Calu3 (cell line): ENCODE data around the gene P2RY6. TPM values are rescaled to one million over a fixed set of nuclear protein-coding genes. Genes with fewer than 3 reads are reported as not detected.

Experiments
- BruUV-seq: library from RNA; stranded (reverse); fragments of 400-500 nt; replicated peaks from 2 replicates; lab custom pipeline; 2021; lab: Mats Ljungman, UMichigan
- CTCF ChIA-PET: fragments of 300-600 bp; sonication (Branson Sonifier 250); formaldehyde crosslinking; loops from one replicate; lab custom pipeline; 2022; ENCODE audit warnings: antibody characterized with exemption; lab: Charles Lee
- DNase-seq: peaks from one replicate; pipeline ENCODE4 v3.0.0; 2022
- H3K27ac Mint-ChIP-seq: one replicate; pipeline ENCODE4 v1.8.0; 2022; ENCODE audit warnings: mixed read lengths; ENCODE audit not compliant: unreplicated experiment
- H3K27me3 Mint-ChIP-seq: one replicate; pipeline ENCODE4 v1.8.0; 2022; ENCODE audit warnings: mixed read lengths; ENCODE audit not compliant: unreplicated experiment
- H3K36me3 Mint-ChIP-seq: one replicate; pipeline ENCODE4 v1.8.0; 2022; ENCODE audit warnings: mild to moderate bottlenecking, moderate library complexity, mixed read lengths; ENCODE audit not compliant: insufficient read depth, unreplicated experiment
- H3K4me1 Mint-ChIP-seq: one replicate; pipeline ENCODE4 v1.8.0; 2022; ENCODE audit warnings: mild to moderate bottlenecking, low read depth, mixed read lengths; ENCODE audit not compliant: unreplicated experiment
- H3K4me3 Mint-ChIP-seq: one replicate; pipeline ENCODE4 v1.8.0; 2022; ENCODE audit warnings: mild to moderate bottlenecking, low read depth, moderate library complexity, mixed read lengths; ENCODE audit not compliant: unreplicated experiment
- H3K9me3 Mint-ChIP-seq: one replicate; pipeline ENCODE4 v1.8.0; 2022; ENCODE audit warnings: low read depth, mixed read lengths; ENCODE audit not compliant: unreplicated experiment
- CTCF ChIP-seq: fragments of 200-600 bp; IDR thresholded peaks from one replicate; pipeline ENCODE4 v1.8.0; 2022; ENCODE audit warnings: antibody characterized with exemption; ENCODE audit not compliant: unreplicated experiment
- intact Hi-C: fragments of 100-400 bp; cut with micrococcal nuclease; formaldehyde crosslinking; loops from one replicate; pipeline ENCODE4 v1.10.0; 2022; ENCODE audit not compliant: unreplicated experiment
- total RNA-seq: library from RNA; stranded (reverse); gene quantifications from 2 replicates; pipeline ENCODE4 v1.2.3, GENCODE V29; 2022

The P2RY6 gene
- total RNA-seq, 1 experiment from 2014 or later = not detected

GRCh38 chr11:73243093-73243485, 29.0 kb upstream of the P2RY6 start:
- H3K27ac Mint-ChIP-seq = no peak overlapping the region
- H3K27me3 Mint-ChIP-seq = peaks cover 30% of the 10 kb centered on the region
- intact Hi-C loops = loop anchor here (5.0 kb wide), 1 partner anchor 406 kb away; no protein-coding TSS in a partner anchor
- peaks cover 19% of the 10 kb centered on the region for H3K4me1 Mint-ChIP-seq
- no peak for DNase-seq
- H3K4me3 Mint-ChIP-seq = no peak overlapping the region
- H3K36me3 Mint-ChIP-seq = no peaks in the 10 kb centered on the region
- BruUV-seq = no TSS peak
- CTCF ChIA-PET = interaction anchor here (0.7 to 1.9 kb wide), 7 partner anchors 26 to 411 kb away, joined by 3 to 14 read pairs (median 3); partner anchors contain the start of gene P2RY2
- TF ChIP-seq CTCF = no peak
- no peaks in the 10 kb centered on the region for H3K9me3 Mint-ChIP-seq

DNA sequence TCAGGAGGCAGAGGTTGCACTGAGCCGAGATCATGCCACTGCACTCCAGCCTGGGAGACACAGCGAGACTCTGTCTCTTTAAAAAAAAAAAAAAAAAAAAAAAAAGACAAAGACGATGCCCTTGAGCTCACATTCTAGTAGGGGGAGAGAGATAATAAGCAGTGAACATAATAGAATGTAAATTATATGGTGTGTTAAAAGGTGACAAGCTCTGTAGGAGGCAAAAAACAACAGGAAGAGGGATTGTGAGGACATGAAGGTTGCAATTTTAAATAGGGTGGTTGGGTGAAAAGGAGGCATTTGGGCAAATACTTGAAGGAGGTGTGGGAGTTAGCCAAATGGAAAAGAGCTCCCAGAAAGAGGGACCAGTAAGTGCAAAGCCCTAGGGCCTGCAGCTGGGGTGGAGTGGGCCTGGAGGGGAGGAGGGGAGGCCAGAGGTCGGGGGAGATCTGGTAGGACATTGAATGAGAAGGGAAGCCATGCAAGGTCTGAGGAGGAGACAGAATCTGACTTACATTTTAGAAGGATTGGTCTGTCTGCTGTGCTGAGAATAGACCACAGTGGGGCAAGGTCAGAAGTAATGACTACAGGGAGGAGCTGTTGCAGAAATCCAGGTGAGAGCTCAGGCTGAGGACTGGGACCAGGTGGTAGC, 27.4 kb upstream of the P2RY6 start:
- CTCF ChIA-PET = interaction anchor here (0.6 to 0.9 kb wide), 2 partner anchors 13 to 468 kb away, joined by 3 to 5 read pairs; no protein-coding TSS in a partner anchor
- H3K4me3 Mint-ChIP-seq = no peak overlapping the region
- no TSS peak for BruUV-seq
- DNase-seq = no peak
- intact Hi-C loops = loop anchor here (5.0 kb wide), 1 partner anchor 407 kb away; no protein-coding TSS in a partner anchor
- no peak overlapping the region for H3K27ac Mint-ChIP-seq
- no peaks in the 10 kb centered on the region for H3K36me3 Mint-ChIP-seq
- H3K27me3 Mint-ChIP-seq = peaks cover 30% of the 10 kb centered on the region
- peaks cover 18% of the 10 kb centered on the region for H3K4me1 Mint-ChIP-seq
- no peaks in the 10 kb centered on the region for H3K9me3 Mint-ChIP-seq
- TF ChIP-seq CTCF = no peak

DNA sequence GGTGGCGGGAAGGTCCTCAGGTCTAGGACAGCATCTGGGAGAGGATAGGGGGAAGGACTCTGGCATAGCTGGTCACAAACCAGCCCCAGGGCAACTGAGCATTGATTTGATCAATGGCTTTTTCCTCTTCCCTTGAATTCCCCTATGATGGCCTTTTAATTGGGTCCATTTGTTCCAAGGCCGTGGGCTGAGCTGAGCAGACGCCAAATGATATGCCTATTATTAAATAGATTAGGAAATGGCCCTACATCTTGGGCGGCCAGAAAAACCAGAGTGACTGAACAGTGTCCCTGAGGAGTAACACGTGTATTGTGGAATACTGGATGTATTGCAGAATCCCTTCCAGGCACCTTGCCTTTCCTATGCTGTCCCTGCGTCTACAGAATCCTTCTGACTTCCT, 26.7 kb upstream of the P2RY6 start:
- Mint-ChIP-seq H3K4me1 (peaks cover 12% of the 10 kb centered on the region), H3K4me3 (no peak overlapping the region), H3K9me3 (no peaks in the 10 kb centered on the region), H3K36me3 (no peaks in the 10 kb centered on the region), H3K27ac (no peak overlapping the region), H3K27me3 (peaks cover 30% of the 10 kb centered on the region)
- BruUV-seq = no TSS peak
- DNase-seq = no peak
- intact Hi-C loops = no loop called here
- CTCF ChIA-PET = interaction anchor here (0.9 kb wide), 1 partner anchor 12 kb away, joined by 3 read pairs; no protein-coding TSS in a partner anchor
- no peak for TF ChIP-seq CTCF

DNA sequence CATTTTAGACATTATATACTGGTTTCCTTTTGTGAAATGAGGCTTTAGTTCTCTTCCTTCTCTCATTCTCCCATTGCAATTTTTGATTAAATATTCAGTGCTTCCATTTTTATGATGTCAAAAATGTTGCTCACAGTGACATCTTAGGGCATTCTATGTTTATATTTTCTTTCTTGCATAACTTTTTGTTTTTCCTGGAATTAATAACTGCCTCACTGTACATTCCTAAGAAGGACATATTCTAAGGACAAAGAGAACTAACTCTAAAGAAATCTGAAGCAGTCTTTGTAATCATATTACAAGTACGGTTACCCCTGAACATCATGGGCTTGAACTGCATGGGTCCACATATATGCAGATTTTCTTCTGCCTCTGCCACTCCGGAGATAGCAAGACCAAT, 25.8 kb upstream of the P2RY6 start:
- peaks cover 10% of the 10 kb centered on the region for H3K4me1 Mint-ChIP-seq
- peaks cover 30% of the 10 kb centered on the region for H3K27me3 Mint-ChIP-seq
- H3K4me3 Mint-ChIP-seq = no peak overlapping the region
- CTCF ChIA-PET = interaction anchor here (0.6 kb wide), 1 partner anchor 43 kb away, joined by 5 read pairs; no protein-coding TSS in a partner anchor
- BruUV-seq = no TSS peak
- no peaks in the 10 kb centered on the region for H3K36me3 Mint-ChIP-seq
- H3K27ac Mint-ChIP-seq = no peak overlapping the region
- no peak for DNase-seq
- intact Hi-C loops = no loop called here
- no peaks in the 10 kb centered on the region for H3K9me3 Mint-ChIP-seq
- no peak for TF ChIP-seq CTCF
